Measurements from ENCODE around the gene MYO16. TPM values are rescaled to one million over a fixed set of nuclear protein-coding genes. Genes with fewer than 3 reads are reported as not detected.

MYO16 gene
- polyA plus RNA-seq, 2 of the 4 experiments (the other 2 are of a cell fraction): 0.03 to 0.06 TPM

- FAIRE-seq (no peak), DNase-seq (ENCODE audit: low read depth in 1 of 2, low spot score in 1 of 2) (no peak), ATAC-seq (no peak)
- WGBS (ENCODE audit: missing lambda C conversion rate): 44% methylated on average over 3 of the region's 3 CpGs
- Histone ChIP-seq H3K4me2 (no peak overlapping the region), H3K9me3 (no peaks in the 10 kb centered on the region), H3K4me1 (no peaks in the 10 kb centered on the region), H3K27ac (no peak overlapping the region), H3K4me3 (no peak overlapping the region)
- CTCF ChIA-PET: no interaction called here
- TF ChIP-seq EHMT2 (IDR thresholded peaks at IDR 0.05; ENCODE audit: low read depth): no peak
- no peak for TF ChIP-seq HOXB13 (CRISPR knock-in tag; IDR thresholded peaks at IDR 0.05; ENCODE audit: low read depth)
- TF ChIP-seq EHF (CRISPR knock-in tag; IDR thresholded peaks at IDR 0.05): no peak
- no peak for TF ChIP-seq HOXA7 (CRISPR knock-in tag; IDR thresholded peaks at IDR 0.05)
- TF ChIP-seq NPAS2 (CRISPR knock-in tag; IDR thresholded peaks at IDR 0.05; ENCODE audit: borderline replicate concordance): no peak
- no peak for TF ChIP-seq FOSL2 (IDR thresholded peaks at IDR 0.05)
- TF ChIP-seq FOSL2 (CRISPR knock-in tag; IDR thresholded peaks at IDR 0.05): no peak
- TF ChIP-seq KDM1A (IDR thresholded peaks at IDR 0.05; ENCODE audit: low read depth): no peak
- no peak for TF ChIP-seq KDM5A (IDR thresholded peaks at IDR 0.05)
- TF ChIP-seq HDAC2 (IDR thresholded peaks at IDR 0.05): no peak
- no peak for TF ChIP-seq GATA3 (IDR thresholded peaks at IDR 0.05; ENCODE audit: borderline replicate concordance)
- TF ChIP-seq TP53 (CRISPR knock-in tag; IDR thresholded peaks at IDR 0.05): no peak
- TF ChIP-seq CEBPB (IDR thresholded peaks at IDR 0.05): no peak
- no peak for TF ChIP-seq JUNB (IDR thresholded peaks at IDR 0.05)
- TF ChIP-seq HOXB5 (CRISPR knock-in tag; IDR thresholded peaks at IDR 0.05): no peak
- TF ChIP-seq SREBF2 (IDR thresholded peaks at IDR 0.05): no peak
- TF ChIP-seq RNF2 (IDR thresholded peaks at IDR 0.05; ENCODE audit: borderline replicate concordance, low read depth): no peak
- no peak for TF ChIP-seq HEYL (CRISPR knock-in tag; IDR thresholded peaks at IDR 0.05)
- TF ChIP-seq MYC (IDR thresholded peaks at IDR 0.05; ENCODE audit: borderline replicate concordance, low read length): no peak
- TF ChIP-seq FOSB (CRISPR knock-in tag; IDR thresholded peaks at IDR 0.05): no peak
- POLR2A ChIA-PET: no interaction called here
These were observed 205.7 kb downstream of the MYO16 start for GRCh38 chr13:108835083-108835482.

- WGBS (ENCODE audit: missing lambda C conversion rate): 63% methylated on average over 4 of the region's 4 CpGs
- CTCF ChIA-PET: no interaction called here
- FAIRE-seq (no peak), ATAC-seq (no peak), DNase-seq (ENCODE audit: low read depth in 1 of 2, low spot score in 1 of 2) (no peak)
- TF ChIP-seq POLR2AphosphoS2 (conservative IDR thresholded peaks at IDR 0.05; ENCODE audit: low read length): no peak
- no peak for TF ChIP-seq ZNF302 (CRISPR knock-in tag; IDR thresholded peaks at IDR 0.05)
- no peak for TF ChIP-seq RAD21 (conservative IDR thresholded peaks at IDR 0.05 in 1 of 2, IDR thresholded peaks at IDR 0.05 in 1 of 2)
- TF ChIP-seq USF2 (IDR thresholded peaks at IDR 0.05): no peak
- no peak for TF ChIP-seq HEYL (CRISPR knock-in tag; IDR thresholded peaks at IDR 0.05)
- H3K4me2 ChIP-seq: no peak overlapping the region
- H3K4me3 ChIP-seq: no peak overlapping the region
- POLR2A ChIA-PET: no interaction called here
- 0 out of 3 replicates have a peak, but pooled peaks cover under 1% of the 10 kb centered on the region for H3K4me1 ChIP-seq
- no peak overlapping the region for H3K27ac ChIP-seq
- H3K9me3 ChIP-seq: no peaks in the 10 kb centered on the region
These were observed 221.3 kb downstream of the MYO16 start for GRCh38 chr13:108850691-108851090.

- FAIRE-seq: no peak
- Histone ChIP-seq H3K4me1 (0 out of 3 replicates have a peak, but pooled peaks cover 4% of the 10 kb centered on the region), H3K27ac (no peak overlapping the region), H3K4me3 (no peak overlapping the region), H3K4me2 (no peak overlapping the region), H3K9me3 (no peaks in the 10 kb centered on the region)
- 63% methylated on average over 4 of the region's 4 CpGs for WGBS (ENCODE audit: missing lambda C conversion rate)
- no peak for TF ChIP-seq BHLHE40 (IDR thresholded peaks at IDR 0.05; ENCODE audit: low read depth, low read length)
- TF ChIP-seq HDAC2 (IDR thresholded peaks at IDR 0.05): no peak
- TF ChIP-seq TP53 (CRISPR knock-in tag; IDR thresholded peaks at IDR 0.05): no peak
- TF ChIP-seq CBX2 (IDR thresholded peaks at IDR 0.05; ENCODE audit: borderline replicate concordance, low read depth): no peak
- TF ChIP-seq ELK1 (IDR thresholded peaks at IDR 0.05; ENCODE audit: low read depth, low read length): no peak
- no peak for TF ChIP-seq HOXB13 (CRISPR knock-in tag; IDR thresholded peaks at IDR 0.05; ENCODE audit: low read depth)
- TF ChIP-seq EHF (CRISPR knock-in tag; IDR thresholded peaks at IDR 0.05): no peak
- TF ChIP-seq CHD2 (IDR thresholded peaks at IDR 0.05; ENCODE audit: low read length, partially characterized antibody): no peak
- TF ChIP-seq SREBF2 (IDR thresholded peaks at IDR 0.05): no peak
- CTCF ChIA-PET: no interaction called here
- no peak for ATAC-seq
- POLR2A ChIA-PET: no interaction called here
- no peak for DNase-seq (ENCODE audit: low read depth in 1 of 2, low spot score in 1 of 2)
These were observed 222.2 kb downstream of the MYO16 start for GRCh38 chr13:108851660-108852059.
